ENCODE results near the gene OR4D9.
"Not testable (repeated sequence)": the region's sequence is repeated elsewhere in the genome, so short reads cannot be mapped to it uniquely, and the experiment has no call there.

OR4D9 gene

DNA sequence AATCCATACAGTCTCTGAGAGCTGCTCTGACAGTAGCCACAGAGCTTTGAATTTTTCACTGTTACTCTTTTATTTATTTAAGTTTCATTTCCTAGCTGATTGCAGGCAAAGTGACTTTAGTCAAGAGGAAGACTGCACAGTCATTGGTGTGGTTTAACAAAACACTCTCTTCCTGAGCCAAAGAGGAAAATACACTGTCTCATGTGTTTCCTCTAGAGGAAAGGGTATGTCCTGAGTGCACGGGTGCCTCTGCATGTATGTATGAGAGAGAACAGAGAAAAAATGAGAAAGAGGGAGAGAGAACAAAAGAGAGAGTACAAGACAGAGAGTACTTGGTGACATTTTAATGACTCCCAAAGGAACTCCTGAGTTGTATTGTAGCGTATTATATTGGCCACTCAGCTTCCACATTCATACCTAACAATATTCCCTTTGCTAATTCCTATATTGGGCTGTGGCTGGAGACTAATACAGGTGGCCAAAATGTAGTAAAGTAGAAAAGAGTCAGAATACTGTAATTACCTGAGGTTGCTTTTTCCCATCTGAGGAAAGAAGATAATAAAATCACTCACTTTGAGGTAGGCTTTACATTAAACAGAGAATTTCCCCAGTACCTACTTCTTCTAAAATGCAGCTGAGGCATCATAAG lies at the start of gene OR4D9:
TSS of gene OR4D9 (plus strand) at position 599 of the 649 bp plus-strand sequence. CDS start 3,374 bp downstream, outside the sequence.
- no peak for DNase-seq (ENCODE audit: low spot score)

DNA sequence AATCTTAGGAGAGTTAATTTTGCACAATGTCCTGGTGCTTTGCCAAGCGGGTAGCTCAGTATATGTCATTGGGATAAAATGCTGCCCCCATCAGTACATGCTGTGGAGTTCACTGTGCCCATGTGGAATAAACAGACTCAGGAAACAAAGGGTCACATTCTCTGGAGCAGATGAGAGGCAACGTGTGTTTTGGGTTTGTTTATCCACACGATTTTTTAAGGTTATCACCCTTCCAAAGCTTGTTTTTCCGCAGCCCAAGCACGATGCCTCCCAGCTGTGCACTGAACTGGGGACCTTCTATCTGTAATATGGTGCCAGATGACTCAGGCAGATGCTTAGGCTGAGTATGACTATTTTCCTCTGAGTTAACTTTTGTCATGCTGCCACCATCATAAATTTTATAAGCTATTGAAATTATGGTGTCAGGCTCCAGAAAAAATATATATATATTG lies 48.1 kb upstream of the OR4D9 start:
- DNase-seq (ENCODE audit: low spot score): no peak

DNA sequence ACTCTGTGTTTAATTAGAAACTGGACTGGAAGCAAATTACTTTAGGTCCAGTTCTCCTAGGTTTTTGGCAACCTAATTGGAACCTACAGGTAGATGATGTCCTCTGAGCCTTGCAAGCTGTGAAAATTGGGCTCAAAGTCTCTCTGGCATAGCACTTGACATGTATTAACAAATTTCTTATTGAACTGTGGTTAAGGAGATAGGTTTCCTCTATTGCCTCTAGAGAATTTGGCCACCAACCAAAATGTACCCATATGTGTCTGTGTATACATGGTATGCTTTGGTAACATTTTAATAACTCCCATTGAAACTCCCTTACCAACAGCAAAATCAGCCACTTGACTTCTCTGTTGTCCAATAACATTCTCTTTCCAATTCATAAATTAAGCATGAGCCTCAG lies 38.3 kb upstream of the OR4D9 start, which contains the start of gene OR4D10:
TSS of gene OR4D10 (plus strand) at position 301 of the 400 bp plus-strand sequence. CDS start 4,115 bp downstream, outside the sequence.
- DNase-seq (ENCODE audit: low spot score): no peak

DNA sequence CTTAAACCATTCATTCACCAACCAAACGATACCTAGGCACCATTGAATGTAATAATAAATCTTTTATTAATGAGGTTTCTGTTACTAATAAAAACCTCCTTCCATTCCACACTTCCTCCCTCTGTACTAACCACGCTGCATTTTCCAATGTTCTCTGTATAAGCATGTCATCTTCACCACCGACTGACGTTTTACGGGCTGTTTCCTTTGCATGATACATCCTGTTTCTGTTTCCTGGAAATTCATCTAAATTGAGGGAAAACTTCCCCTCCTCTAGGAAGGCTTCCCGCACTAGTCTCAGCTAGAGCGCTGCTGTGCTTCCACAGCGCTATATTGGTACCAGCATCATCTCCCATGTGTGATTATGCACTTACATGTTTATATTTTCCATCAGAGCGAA lies 36.2 kb upstream of the OR4D9 start:
- DNase-seq (ENCODE audit: low spot score): no peak

DNA sequence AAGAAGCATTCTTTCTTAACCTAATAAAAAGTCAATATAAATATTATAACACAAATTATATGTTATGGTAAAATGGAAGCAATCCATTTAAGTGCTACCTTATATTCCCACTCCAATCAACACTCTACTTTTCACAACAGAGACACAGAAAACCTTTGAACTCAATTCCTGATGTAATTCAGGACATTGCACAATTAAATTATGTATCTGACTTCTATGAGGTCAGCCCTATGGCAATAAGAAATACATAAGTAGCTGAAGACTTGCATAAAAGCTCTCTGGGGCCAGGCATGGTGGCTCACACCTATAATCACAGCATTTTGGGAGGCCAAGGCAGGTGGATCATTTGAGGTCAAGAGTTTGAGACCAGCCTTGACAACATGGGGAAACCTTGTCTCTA lies 31.4 kb upstream of the OR4D9 start:
- DNase-seq (ENCODE audit: low spot score): no peak

DNA sequence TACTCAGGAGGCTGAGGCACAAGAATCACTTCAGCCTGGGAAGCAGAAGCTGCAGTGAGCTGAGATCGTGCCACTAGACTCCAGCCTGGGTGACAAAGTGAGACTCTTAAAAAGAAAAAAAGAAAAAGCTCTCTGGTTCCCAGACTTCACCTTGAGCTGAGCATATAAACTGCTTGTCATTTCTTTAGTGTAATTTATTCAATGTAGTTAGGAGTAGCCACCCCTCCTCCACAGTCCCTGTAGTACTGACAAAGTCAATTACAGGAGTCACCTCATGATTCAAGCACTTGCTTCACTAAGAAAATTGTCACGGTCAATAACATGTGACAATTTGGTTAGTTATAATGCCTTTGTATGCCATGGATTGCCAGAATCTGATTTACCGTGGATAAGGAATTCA lies 31.0 kb upstream of the OR4D9 start:
- no peak for DNase-seq (ENCODE audit: low spot score)

DNA sequence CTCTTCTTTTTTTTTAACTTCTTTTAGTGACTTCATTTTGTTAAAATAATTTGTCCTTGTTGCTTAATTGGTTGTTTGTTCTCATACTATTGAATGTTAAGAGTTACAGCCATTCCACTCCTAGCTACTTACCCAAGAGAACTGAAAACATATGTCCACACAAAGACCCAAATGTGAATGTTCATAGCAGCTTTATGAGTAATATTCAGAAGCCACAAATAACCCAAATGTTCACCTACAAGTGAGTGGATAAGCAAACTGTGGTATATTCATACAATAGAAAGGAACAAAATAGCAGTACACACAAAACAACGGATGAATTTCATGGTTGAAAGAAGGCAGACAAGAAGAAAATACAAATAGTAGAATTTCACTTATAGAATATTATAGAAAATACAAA lies 9.4 kb upstream of the OR4D9 start:
- DNase-seq (ENCODE audit: low spot score): no peak

DNA sequence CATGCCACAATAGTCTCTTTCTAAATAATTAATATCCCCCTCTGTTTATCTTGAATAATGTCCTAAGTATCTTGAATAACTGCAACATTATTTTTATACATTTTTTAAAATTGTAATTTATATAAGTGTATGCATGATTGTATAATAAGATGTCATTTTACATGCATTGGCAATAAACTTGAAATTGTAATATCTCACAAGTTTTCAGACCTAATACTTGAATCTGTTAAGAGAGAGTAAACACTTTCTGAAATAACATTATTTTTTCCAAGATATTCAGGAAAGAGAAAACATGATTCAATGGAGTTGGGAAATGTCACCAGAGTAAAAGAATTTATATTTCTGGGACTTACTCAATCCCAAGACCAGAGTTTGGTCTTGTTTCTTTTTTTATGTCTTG lies 8.1 kb upstream of the OR4D9 start, which contains the start of gene OR4D11:
TSS of gene OR4D11 (plus strand) at position 301 of the 400 bp plus-strand sequence. CDS start at position 301, 0 bp downstream.
- no peak for DNase-seq (ENCODE audit: low spot score)

DNA sequence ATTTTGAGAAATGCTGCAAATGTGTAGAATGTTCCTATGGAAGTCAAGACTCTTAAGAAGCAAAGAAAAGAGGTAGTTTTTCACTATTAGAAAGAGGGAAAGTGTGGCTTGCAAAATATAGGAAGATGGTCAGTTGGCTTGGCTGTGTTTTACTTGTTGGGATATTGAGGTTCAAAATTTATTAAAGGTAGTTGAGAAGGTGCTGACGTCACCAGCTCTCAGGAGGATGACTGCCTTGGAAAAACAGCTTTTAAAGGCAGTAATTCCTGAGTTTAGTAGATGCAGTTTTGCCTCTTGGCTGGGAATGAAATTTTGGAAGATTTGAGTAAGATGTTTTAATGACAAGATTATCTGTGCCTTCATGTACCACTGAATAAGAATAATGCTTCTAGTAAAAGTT lies 336 bp downstream of the OR4D9 start:
- no peak for DNase-seq (ENCODE audit: low spot score)

DNA sequence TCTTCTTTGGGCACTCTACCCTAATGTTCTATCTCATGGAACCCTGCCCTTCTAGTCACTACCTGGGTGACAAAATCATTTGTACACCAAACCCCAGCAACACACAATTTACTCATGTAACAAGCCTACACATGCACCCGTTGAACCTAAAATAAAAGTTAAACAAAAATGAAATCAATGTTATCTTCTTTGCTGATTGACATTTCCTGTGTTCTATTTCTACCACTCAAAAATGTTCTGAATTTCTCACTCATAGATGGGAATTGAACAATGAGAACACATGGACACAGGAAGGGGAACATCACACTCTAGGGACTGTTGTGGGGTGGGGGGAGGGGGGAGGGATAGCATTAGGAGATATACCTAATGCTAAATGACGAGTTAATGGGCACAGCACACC lies 8.8 kb downstream of the OR4D9 start:
- DNase-seq (ENCODE audit: low spot score): not testable (repeated sequence)

DNA sequence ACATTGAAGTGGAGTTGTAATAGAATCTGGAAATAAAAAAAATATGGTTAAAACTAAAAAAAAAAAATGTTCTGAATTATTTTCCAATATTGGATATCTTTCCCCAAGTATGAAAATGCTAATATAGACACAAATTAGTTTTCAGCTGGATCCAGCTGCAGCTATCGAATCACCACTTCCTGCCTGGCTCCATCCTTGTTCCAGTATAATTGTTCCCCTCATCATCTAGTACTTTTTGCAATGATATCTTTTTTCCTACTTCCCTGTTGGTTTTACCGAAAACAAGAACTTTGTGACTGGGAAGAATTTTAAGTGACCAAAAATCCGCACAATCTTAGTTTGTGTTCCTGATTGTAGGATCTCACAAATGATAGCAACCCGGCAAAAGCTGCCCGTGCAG lies 9.4 kb downstream of the OR4D9 start:
- DNase-seq (ENCODE audit: low spot score): no peak

DNA sequence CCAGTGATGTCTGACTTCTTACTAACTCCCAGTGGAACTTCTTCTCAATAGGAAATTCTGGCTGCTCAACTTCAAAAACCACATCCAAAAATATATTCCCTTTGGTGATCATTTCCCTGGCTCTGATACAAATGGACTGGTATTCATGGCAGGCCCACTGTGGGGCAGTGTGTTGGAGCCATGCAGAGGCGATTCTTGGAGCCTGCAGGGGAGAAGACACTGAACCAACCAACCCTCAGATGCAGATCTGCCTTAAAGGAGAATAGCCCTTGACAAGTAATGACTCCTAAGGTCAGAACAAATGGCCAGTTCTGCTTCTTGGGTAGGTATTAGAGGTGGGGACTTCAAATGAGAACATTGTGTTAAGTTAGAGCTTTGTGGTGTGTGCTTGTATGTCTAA lies 12.2 kb downstream of the OR4D9 start:
- DNase-seq (ENCODE audit: low spot score): no peak

DNA sequence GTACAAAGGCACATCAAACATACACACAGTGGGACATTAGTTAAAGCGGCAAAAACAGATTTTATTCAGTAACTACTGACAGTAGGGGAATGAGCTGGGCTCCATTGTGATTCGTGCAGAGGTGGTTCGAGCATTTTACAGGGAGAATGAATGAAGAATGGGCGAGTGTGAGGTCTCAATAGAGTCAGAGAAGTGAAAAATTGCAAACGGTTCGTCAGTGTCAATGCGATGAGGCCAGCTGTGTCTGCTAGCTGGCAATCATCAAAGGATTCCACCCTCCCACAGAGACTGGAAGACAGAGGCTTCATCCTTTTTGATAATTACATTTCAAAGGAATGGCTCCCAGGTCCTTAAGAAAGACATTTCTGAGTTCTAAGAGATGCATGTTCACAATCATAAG lies 17.4 kb downstream of the OR4D9 start:
- DNase-seq (ENCODE audit: low spot score): no peak

DNA sequence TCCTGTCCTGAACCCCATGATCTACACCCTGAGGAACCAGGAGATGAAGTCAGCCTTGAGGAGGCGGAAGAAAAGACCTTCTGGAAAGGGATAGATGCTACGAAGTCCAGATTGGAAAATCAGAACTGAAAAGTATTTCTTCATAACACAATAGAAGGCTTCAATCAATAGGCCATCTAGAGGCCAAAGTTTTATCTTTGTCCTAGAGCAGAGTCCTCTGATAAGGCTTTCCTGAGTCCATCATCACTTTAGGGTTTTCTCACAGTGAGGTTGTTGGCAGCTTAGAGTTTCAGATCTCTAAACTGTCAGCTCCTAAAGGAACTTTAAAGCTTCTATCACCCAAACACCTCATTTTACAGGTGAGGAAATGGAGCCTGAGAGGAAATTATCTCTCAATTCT lies 21.3 kb downstream of the OR4D9 start:
- no peak for DNase-seq (ENCODE audit: low spot score)

DNA sequence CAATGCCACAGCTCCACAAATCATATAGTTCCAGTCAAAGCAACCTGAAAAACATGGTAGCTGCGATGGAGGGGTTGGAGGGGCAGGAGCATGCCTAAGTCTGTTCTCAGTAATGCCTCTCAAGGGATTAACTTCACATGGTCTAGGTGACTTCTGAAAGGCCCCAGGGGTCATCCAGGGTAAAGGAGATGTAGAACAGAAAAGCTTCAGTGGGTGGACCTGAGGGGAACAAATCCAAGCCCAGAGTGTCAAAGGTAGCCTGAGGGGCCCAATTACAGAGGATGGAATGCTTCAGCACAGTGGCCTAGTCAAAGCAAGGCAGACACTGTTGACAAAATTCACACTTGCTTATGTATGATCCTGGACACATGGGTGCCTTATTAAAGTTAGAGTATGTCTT lies 23.3 kb downstream of the OR4D9 start:
- no peak for DNase-seq (ENCODE audit: low spot score)

DNA sequence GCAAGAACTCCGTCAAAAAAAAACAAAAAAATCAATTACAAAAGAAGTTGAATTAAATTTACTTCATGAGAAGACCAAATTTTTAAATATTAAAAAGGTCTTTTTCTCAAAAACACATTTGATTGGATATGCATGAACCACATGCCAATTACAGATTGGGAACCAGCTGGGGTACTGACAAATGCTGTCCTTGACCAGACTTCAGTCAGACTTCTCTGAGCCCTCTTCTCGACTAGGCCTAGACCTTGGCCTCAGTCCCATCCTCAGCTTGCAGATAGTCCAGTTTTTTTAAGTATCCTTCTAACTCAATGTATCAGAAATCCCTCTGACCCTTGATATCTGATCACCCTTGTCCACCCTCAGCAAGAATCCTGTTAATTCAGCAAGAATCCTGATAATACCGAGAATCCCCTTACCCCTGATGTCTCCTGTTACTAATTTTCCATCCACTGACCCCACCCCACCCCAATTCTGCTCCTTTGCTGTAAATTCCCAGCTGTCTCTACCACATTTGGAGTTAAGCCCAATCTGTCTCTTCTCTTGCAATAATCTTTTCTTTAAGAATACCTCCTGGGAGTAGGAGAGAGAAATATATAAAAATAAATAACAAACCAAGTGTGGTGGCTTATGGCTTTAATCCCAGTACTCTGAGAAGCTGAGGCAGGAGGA lies 30.9 kb downstream of the OR4D9 start:
- no peak for DNase-seq (ENCODE audit: low spot score)

DNA sequence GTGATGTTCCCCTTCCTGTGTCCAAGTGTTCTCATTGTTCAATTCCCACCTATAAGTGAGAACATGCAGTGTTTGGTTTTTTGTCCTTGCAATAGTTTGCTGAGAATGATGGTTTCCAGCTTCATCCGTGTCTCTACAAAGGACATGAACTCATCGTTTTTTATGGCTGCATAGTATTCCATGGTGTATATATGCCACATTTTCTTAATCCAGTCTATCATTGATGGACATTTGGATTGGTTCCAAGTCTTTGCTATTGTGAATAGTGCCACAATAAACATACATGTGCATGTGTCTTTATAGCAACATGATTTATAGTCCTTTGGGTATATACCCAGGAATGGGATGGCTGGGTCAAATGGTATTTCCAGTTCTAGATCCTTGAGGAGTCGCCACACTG lies 32.4 kb downstream of the OR4D9 start:
- not testable (repeated sequence) for DNase-seq (ENCODE audit: low spot score)

DNA sequence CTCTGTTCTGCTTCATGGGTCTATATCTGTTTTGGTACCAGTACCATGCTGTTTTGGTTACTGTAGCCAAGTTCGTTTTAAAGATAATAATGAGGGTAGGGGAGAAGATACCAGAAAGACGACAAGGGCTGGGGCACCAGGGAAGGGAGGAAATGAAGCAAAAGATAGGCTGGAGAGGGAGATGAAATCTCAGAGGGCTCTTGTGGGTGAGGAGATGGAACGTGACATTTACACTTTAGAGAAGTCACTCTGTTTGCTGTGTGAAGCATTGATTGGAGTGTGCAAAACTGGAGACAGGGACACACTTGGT lies 33.5 kb downstream of the OR4D9 start:
- no peak for DNase-seq (ENCODE audit: low spot score)

DNA sequence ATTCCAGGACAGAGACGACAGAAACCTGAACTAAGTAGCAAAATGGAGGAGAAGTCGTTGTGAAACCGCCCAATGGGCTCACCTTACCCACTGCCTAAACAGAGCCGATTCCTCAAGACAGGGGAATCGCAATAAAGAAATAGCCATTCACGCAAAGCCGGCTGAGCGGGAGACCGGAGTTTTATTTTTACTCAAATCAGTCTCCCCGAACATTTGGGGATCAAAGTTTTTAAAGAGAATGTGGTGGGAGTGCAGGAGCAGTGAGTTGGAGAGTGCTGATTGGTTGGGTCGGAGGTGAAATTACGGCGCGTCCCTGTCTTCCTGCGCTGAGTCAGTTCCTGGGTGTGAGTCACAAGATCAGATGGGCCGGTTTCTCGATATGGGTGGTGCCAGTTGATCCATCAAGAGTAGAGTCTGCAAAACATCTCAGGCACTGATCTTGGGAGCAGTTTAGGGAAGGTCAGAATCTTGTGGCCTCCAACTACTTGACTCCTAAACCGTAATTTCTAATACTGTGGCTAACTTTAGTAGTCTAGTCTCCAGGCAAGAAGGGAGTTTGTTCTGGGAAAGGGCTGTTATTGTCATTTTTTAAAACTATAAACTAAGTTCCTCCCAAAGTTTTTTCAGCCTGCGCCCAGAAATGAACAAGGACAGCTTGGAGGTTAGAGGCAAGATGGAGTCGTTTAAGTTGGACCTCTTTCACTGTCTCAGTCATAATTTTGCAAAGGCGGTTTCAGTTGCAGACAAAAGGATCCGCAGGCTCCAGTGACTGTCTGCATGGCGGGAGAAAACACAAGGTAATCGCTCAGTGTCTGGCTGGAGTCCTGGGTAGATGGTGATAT lies 34.1 kb downstream of the OR4D9 start:
- no peak for DNase-seq (ENCODE audit: low spot score)

DNA sequence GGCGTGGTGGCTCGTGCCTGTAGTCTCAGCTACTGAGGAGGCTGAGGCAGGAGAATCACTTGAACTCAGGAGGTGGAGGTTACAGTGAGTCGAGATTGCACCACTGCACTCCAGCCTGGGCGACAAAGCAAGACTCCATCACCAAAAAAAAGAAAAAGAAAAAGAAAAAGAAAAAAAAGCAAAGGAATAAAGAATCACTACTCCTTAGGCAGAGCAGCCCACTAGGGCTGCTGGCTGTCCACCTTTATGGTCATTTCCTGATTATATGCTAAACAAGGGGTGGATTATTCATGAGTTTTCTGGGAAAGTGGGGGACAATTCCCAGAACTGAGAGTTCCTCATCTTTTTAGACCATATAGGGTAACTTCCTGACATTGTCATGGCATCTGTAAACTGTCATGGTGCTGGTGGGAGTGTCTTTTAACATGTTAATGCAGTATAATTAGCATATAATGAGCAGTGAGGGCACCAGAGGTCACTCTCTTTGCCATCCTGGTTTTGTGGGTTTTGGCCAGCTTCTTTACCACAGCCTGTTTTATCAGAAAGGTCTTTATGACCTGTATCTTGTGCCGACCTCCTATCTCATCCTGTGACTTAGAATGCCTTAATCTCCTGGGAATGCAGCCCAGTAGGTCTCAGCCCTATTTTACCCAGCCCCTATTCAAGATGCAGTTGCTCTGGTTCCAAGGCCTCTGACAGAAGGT lies 36.4 kb downstream of the OR4D9 start:
- DNase-seq (ENCODE audit: low spot score): not testable (repeated sequence)

DNA sequence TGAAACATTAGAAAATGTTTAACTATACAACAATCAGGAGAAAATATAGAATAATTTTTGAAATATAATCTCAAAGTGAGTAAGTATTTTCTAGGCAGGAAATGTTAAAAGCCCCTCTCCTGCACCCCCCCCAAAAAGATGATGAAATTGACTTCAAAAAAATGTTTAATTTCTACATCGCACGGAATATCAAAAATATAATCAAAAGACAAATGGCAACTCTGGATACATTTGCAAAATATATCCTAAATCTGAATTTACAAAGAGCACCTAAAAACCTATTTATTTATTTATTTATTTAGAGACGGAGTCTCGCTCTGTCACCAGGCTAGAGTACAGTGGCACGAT lies 36.9 kb downstream of the OR4D9 start:
- DNase-seq (ENCODE audit: low spot score): no peak

DNA sequence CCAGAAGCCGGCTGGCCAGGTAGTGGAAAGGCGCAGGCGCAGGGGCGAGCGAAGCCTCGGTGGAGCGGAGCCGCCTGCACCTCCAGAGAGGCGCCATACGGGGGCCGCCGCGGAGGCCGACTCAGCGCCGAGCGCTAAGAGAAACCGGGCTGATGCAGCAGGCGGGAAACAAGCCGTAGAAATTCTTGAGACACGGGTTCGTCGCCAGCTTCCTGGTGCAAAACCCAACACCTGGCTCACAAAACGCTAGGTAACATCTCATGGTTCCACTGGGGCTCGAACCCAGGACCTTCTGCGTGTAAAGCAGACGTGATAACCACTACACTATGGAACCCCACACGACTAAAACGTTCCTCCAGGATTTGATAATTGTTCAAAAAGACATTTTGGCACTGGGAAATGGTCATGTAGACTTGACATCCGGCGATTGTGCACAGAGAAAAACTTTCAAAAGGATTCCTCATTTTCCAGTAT lies 39.1 kb downstream of the OR4D9 start:
- peak; percentile 92 for DNase-seq (ENCODE audit: low spot score)
